HepG2 (cell line): ENCODE results near the gene ANKRD42. TPM values are rescaled to one million over a fixed set of nuclear protein-coding genes. Genes with fewer than 3 reads are reported as not detected.

Experiments used
- IKZF5 ChIP-seq: IDR thresholded peaks from 2 replicates; pipeline ENCODE4 v1.6.1; 2018; ENCODE audit warnings: missing genetic modification reagents, mild to moderate bottlenecking, missing compliant biosample characterization
- LRRFIP1 ChIP-seq: sonication (generic); formaldehyde crosslinking; conservative IDR thresholded peaks from 2 replicates; pipeline ENCODE4 v1.4.0; 2020; ENCODE audit warnings: missing genetic modification reagents
- MED8 ChIP-seq: sonication (generic); formaldehyde crosslinking; IDR thresholded peaks from 2 replicates; pipeline ENCODE4 v1.8.1; 2023; ENCODE audit warnings: mild to moderate bottlenecking, missing genetic modification reagents; ENCODE audit not compliant: insufficient replicate concordance
- SCMH1 ChIP-seq: sonication (generic); formaldehyde crosslinking; IDR thresholded peaks from 2 replicates; pipeline ENCODE4 v1.9.0; 2021; ENCODE audit warnings: missing genetic modification reagents, mild to moderate bottlenecking, borderline replicate concordance
- SNAPC4 ChIP-seq: sonication (generic); formaldehyde crosslinking; IDR thresholded peaks from 2 replicates; pipeline ENCODE4 v1.4.0; 2020; ENCODE audit warnings: mild to moderate bottlenecking, missing genetic modification reagents
- SPEN ChIP-seq: sonication (generic); formaldehyde crosslinking; IDR thresholded peaks from 2 replicates; pipeline ENCODE4 v1.5.1; 2020; ENCODE audit warnings: low read depth, mild to moderate bottlenecking, missing genetic modification reagents
- SRSF4 ChIP-seq: fragments of 200-400 bp; formaldehyde crosslinking; IDR thresholded peaks from one replicate; pipeline ENCODE4 v1.6.1; 2018; ENCODE audit warnings: mild to moderate bottlenecking, low read depth, low read length, moderate library complexity; ENCODE audit not compliant: poor library complexity, severe bottlenecking
- ZNF44 ChIP-seq: sonication (generic); formaldehyde crosslinking; IDR thresholded peaks from 2 replicates; pipeline ENCODE4 v1.5.1; 2020; ENCODE audit warnings: mild to moderate bottlenecking, missing genetic modification reagents
- ZNF782 ChIP-seq: sonication (generic); formaldehyde crosslinking; IDR thresholded peaks from 2 replicates; pipeline ENCODE4 v1.4.0; 2020; ENCODE audit warnings: missing genetic modification reagents, mild to moderate bottlenecking, borderline replicate concordance
- ZNF841 ChIP-seq: sonication (generic); formaldehyde crosslinking; IDR thresholded peaks from 2 replicates; pipeline ENCODE4 v1.8.1; 2023; ENCODE audit warnings: missing genetic modification reagents, borderline replicate concordance
- polyA plus RNA-seq, 8 experiments: library from polyadenylated mRNA; depleted of rRNA in 3 of 8; stranded (reverse) in 7 of 8; unstranded in 1 of 8; fragments of >200 nt; fragmentation: Illumina TruSeq in 4 of 8; extraction: Trizol in 4 of 8; gene quantifications; 2 replicates each; pipeline versions ENCODE4 v1.2.1 to v1.2.3, GENCODE V29; 2011 to 2016; ENCODE audit warnings: low read depth in 4 of 8, missing spikeins in 1 of 8, mixed read lengths in 1 of 8; ENCODE audit not compliant: insufficient read depth in 1 of 8
- total RNA-seq, 5 experiments: library from RNA; depleted of rRNA; stranded (reverse); fragments of >200 nt; fragmentation: Illumina TruSeq; extraction: Trizol; gene quantifications; 2 replicates each; pipeline ENCODE4 v1.2.3, GENCODE V29; 2016; ENCODE audit warnings: low read depth in 1 of 5
- TF ChIP-seq, protein P1 (sequence below): IDR thresholded peaks from 2 replicates; pipeline ENCODE4 v1.6.1; 2016; ENCODE audit warnings: missing genetic modification reagents, missing compliant biosample characterization
- TF ChIP-seq, protein P2 (sequence below): sonication (generic); formaldehyde crosslinking; IDR thresholded peaks from 2 replicates; pipeline ENCODE4 v1.5.0; 2020; ENCODE audit warnings: mild to moderate bottlenecking, missing genetic modification reagents
- TF ChIP-seq, protein P3 (sequence below): sonication (generic); formaldehyde crosslinking; IDR thresholded peaks from 2 replicates; pipeline ENCODE4 v1.4.0; 2020; ENCODE audit warnings: missing genetic modification reagents

ANKRD42 gene
- total and polyA plus RNA-seq, 2 of the 13 experiments (the other 11 are each of a cell fraction or from before 2014, with no cell fraction given) = 2.2 to 3.7 TPM

DNA sequence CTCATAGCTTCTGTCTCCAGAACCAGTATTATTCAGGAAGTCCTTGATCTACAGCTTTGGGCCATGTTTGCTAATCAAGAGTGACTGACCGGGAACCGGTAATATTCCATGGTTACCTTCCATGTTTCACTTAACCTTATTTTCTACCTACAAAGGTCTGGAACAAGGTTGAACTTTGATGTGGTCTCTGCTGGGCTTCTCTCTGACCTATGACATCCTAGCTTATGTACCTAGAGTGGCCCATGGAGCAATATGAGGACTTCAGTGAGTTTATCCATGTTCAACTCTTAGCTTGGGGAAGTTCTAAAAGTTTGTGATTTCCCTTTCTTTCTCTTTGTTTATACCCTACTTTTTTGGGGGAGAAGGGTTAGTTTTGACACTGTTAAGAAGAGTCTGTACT is 59.4 kb downstream of the ANKRD42 start (continued):
- TF ChIP-seq LRRFIP1 (CRISPR knock-in tag) (no peak), ZNF44 (no peak), SRSF4 (no peak), ZNF782 (CRISPR knock-in tag) (no peak), MED8 (no peak), SPEN (CRISPR knock-in tag) (no peak), ZNF841 (CRISPR knock-in tag) (no peak), SCMH1 (no peak), SNAPC4 (CRISPR knock-in tag) (no peak), IKZF5 (CRISPR knock-in tag) (peak; percentile 61; the same call in 1 of the 2 replicates)
- TF ChIP-seq, protein P1, sequence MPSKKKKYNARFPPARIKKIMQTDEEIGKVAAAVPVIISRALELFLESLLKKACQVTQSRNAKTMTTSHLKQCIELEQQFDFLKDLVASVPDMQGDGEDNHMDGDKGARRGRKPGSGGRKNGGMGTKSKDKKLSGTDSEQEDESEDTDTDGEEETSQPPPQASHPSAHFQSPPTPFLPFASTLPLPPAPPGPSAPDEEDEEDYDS (CRISPR knock-in tag) = peak; percentile 35; the same call in 1 of the 2 replicates
- TF ChIP-seq, protein P2, sequence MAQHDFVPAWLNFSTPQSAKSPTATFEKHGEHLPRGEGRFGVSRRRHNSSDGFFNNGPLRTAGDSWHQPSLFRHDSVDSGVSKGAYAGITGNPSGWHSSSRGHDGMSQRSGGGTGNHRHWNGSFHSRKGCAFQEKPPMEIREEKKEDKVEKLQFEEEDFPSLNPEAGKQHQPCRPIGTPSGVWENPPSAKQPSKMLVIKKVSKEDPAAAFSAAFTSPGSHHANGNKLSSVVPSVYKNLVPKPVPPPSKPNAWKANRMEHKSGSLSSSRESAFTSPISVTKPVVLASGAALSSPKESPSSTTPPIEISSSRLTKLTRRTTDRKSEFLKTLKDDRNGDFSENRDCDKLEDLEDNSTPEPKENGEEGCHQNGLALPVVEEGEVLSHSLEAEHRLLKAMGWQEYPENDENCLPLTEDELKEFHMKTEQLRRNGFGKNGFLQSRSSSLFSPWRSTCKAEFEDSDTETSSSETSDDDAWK (CRISPR knock-in tag) = no peak
- TF ChIP-seq, protein P3, sequence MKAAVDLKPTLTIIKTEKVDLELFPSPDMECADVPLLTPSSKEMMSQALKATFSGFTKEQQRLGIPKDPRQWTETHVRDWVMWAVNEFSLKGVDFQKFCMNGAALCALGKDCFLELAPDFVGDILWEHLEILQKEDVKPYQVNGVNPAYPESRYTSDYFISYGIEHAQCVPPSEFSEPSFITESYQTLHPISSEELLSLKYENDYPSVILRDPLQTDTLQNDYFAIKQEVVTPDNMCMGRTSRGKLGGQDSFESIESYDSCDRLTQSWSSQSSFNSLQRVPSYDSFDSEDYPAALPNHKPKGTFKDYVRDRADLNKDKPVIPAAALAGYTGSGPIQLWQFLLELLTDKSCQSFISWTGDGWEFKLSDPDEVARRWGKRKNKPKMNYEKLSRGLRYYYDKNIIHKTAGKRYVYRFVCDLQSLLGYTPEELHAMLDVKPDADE (CRISPR knock-in tag) = no peak
